Activated CD8-positive, alpha-beta memory T cell treated with anti-CD3 and anti-CD28 coated beads, Interleukin-2, amount 50 U/mL, for 48 hours (primary cell): ENCODE results near the gene HEBP1.

Experiments used
- DNase-seq: peaks from one replicate; pipeline ENCODE4 v3.0.0-alpha.2; 2020

The HEBP1 gene

DNA sequence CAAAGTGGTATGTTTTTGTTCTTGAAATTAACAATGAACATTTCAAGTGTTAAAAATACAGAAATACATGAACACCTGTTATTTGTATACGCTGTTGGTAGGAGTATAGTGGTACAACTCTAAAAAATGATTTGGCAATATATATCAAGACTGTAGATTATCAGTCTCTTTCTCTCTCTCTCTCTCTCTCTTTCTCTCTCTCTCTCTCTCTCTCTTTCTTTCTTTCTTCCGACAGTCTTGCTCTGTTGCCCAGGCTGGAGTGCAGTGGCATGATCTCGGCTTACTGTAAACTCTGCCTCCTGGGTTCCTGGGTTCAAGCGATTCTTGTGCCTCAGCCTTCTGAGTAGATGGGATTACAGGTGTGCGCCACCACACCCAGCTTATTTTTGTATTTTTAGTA is 12.6 kb downstream of the HEBP1 start:
- no peak for DNase-seq

DNA sequence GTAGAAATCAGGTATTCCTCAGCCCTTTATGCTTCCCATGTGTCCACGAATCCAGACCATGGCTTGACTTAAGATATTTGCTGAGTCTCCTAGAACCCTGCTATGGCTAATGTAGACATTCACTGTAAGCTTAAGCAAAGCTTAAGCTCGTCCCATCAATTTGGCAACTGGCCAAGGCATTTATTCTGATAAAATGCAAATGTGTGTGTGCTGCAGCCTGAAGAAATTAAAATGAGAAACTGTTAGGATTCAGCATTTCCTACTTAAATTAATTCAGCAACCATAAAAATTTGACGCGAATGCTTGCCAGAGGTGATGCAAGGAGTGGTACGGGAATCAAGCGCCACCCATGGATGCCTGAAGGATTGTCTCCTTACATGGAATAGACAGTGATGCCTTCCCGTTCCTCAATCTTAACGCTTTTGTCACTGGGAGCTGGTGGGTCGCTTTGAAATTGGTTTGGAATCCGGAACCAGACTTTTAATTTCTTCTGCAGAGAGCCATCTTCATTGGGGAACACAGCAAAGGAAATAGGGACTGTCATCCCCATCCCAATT is 13.2 kb downstream of the HEBP1 start:
- no peak for DNase-seq

DNA sequence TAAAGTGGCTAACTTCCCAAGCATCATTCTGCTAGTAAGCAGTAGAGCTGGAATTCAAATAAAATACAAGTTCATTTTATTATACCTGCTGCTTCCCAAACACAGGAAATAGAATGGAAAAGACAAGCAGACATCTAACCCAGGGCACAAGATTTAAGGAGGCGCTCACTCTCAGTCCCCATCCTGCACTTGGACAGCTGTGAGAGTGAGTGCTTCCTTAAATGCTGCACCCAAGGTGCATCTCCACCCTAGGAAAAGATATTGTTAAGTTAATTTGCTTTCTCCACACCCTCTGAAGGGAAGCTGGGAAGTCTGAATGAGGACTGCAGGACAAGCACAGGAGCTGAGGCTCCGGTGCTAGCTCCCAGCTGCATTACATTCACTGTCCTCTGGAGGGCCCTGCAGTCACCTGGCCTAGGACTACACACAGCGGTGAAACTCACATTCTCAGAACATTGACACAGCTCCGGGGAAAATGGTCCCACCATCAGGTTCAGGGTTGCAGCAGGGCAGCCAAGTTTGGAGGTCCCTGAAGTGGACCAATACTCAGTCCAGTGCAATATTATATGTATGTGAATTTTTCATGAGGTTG is 14.2 kb downstream of the HEBP1 start:
- no peak for DNase-seq

DNA sequence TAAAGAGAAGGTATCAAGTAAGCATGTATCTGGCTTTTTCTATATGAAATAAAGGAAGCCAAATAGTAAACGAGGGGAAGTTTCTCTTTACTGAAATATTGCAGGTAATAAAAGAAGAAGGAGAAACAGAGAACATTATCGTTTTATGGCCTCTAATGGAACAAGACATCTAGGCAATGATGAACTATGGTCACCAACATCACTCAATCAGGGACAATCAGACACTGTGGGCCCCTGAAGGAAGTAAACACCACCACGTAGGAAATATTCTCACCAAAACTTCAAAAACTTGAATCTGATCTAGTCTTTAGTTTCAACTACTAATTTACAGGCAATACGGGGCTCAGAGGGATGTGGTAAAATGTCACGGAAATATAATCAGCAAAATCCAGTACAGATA is 15.9 kb downstream of the HEBP1 start:
- DNase-seq: no peak

DNA sequence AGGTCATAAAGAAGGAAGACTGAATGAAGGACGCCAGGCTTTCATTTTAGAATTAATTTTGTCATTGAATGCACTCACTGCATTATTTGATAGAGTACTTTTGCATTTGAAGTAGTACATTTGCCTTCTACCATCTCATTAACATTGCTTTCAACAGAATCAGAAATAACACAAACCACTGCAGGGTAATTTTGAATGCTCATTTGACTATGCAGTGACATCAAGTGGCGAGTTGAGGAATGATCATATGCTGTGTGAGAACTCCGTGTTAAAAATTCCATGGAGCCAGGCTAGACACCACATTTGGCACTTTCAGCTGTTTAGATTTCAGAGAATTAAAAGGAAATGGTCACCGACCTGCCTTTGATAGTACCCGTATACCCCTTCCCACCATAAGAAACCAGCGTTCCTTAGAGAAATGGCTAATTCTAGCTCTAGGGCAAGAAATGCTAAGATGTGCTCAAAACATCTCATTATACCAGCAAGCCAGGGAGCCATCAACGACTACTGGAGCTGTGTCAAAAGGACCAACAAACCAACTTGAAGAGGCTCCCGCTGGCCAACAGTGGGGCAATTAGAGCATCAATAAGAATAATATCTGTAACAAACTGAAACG is 16.5 kb downstream of the HEBP1 start:
- no peak for DNase-seq

DNA sequence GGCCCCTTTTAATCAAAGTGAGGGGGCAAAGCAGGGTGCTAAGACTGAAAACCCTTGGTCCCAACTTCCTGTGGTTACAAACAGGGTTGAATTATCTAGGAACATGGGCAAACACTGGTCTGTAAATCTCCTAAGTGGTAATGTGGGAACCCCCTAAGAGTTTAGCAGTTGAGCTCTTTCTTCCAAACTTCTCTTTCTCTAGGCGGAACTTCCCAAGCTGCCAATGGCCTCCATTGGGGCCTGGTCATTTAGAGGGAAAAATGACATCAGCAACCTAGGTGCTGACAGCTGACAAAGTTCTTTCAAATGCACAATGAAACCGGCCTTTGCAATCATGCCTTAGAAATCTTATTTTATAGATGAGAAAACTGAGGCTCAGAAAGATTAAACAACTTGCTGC is 17.7 kb downstream of the HEBP1 start:
- no peak for DNase-seq

DNA sequence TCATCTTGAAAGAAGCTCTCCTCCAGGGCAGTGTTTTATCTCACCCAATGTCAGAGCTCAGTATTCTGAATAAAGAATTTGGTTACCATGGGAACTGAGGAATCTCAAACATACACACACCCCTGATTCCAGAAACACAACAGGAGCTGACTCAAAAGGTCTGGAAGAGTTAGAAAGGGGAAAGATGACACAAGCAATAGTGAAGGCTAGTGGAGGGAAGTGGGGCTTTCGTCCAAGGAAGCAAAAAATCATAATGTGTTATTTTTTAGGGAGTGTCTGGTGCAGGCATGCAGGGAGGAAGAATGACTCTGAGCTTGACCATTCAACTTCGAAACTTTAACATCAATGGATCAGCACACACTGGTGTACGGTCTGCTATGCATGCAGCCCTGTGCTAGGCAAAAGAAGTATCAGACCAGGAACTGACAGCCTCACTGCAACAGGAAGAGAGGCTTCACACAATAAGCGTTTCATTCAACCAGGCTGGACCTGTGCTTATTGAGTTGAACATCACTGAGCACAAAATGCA is 20.3 kb downstream of the HEBP1 start:
- no peak for DNase-seq

DNA sequence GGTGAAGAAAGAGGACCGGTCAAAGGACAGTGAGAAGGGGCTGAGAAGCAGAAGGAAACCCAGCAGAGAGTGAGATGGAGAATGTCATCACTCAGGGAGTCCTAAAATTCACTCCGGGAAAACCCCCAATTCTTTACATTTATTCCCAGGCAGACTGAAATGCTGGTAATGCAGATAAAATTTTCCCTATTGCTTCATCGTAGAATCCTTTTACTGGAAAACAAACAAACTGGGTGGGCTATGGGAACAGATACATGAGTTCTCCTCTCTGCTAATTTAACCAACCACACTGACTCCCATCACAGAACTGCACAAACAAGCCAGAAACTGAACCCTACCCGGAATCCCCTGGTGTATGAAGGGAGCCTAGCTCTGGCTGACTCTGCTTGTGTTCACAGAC is 20.9 kb downstream of the HEBP1 start:
- no peak for DNase-seq

DNA sequence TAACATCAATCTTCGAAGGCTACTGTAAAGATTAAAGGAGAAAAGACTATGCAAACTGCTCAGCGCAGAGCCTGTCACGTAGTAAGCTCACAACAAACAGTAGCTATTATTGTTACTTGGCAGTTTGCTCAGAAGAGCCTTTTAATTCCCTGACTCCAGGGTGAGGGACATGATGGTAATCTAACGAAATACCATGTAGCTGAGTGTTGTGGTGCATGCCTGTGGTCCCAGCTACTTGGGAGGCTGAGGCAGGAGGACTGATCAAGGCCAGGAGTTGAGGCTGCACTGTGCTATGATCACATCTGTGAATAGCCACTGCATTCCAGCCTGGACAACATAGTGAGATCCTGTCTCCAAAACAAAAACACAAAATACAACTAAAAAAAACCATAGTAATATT is 22.8 kb downstream of the HEBP1 start:
- DNase-seq: no peak

DNA sequence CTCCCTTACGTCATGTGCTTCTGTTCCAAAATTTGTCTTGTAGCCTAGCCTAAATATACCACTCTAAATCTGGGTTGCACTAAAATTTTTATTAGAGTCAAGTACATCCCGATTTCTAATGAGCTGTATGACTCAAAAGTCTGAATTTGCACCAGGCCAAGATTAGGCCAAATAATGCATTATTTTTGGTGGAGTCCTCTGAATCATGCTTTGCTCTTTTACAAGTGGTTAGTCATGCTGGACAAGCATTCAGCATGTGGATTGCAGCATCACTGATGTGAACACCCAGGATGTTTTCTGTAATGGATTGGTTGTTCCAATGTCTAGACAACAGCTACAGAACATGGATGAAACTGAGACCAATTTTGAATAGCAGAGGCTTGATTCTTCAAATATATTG is 23.7 kb downstream of the HEBP1 start:
- no peak for DNase-seq

DNA sequence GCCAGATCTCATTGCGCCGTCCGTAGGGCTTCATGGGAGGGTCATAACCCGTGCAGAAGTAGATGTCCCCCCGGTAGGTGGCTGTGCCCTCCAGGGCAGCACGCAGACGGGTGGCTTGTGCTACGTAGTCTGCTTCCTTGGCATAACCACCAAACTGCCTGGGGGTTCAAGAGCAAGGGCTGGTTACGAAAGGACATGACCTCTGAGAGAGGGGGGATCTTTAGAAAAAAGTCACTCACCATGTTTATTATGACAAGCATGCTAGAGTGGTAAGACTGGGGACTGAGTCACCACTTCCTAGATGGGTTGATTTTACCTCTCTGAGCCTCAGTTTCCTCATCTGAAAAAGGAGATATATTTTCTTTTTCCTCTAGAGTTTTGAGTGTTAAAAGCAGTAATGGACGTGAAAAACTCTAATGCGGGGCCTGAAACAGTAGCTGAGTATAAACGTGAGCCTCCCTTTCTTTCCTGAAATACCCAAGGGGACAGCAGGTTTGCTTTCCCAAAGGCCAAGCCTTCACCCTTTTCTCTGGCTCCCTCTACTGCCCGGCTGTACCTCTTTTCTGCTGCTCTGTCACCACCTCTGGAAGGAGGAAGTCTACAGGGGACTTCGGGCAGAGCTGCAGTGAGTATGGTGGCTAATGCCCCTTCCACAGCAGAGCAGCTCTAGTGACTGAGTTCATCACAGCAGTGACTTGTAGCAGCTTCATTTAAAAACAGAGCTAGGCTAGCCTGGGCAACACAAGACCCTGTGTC is 24.6 kb downstream of the HEBP1 start:
- DNase-seq: no peak

DNA sequence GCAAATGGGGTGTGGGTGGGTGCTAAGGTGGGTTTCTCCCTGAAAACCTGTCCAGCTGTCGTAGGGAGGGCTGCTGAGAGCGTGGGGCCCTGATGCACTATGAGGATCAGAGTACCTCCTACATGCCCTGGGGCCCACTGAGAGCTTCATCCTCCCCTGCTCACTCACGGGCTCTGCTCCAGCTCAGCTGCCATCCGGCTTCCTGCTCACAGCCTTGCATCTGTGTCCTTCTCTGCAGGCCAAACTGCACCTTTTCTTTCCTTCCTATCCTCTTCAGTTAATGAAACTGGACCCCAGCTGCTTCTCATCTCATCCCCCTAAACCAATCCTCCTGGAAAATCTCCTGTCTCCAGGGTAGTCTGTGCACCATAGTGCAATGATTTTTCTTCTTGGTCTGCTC is 25.9 kb downstream of the HEBP1 start:
- no peak for DNase-seq

DNA sequence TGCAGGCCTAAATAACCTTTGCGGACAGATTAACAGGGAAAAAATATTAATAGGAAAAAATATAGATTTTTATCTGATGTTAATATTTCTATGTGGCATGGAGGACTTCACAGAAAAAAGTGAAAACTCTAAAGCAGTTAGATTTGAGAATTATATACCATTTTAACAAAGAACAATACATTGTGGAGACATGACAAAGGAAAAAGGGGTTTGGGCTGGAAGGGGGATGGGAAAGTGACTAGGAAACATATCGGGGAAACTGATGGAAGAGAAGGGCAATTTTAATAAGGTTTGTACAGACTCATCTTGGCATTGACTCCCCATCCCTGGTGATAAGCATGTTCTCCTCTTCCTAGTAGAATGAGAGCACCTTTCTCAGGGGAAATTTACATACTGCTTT is 27.0 kb downstream of the HEBP1 start:
- no peak for DNase-seq

DNA sequence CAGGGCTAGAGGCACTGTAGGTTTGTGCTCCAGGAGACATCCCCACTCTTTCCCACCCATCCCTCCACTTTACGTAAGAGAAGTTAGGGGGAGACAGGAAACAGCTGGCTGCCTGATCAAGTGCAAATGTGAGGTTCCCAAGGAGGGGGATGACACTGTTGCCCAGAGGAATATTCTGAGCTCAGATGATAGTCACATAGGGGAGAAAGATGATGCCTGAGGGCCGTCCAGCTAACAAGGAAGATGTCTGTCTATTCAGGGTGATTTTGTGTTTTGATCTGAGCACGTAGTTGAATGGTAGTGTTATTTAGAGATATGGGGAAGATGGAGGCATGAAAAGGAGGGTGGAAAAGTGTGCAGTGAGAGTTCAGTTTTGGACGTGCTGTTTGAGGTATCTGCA is 34.2 kb downstream of the HEBP1 start:
- no peak for DNase-seq

DNA sequence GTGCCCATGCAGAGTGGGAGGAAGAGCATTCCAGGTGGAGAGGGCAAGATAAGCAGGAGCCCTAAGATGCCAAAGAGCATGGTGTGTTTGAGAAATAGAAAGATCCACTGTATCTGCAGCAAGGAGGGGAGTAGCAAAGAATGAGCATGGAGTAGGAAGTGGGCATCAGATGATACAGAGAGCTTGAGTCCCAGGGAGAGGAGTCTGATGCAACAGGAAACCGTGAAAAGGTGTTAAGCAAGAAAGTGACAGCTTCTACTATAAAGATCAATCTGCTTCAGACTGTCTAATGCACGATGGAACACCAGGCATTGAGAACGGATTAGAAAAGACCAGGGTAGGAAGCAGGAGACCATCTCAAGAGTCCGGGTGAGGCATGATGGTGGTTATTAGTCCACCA is 35.8 kb downstream of the HEBP1 start:
- no peak for DNase-seq

DNA sequence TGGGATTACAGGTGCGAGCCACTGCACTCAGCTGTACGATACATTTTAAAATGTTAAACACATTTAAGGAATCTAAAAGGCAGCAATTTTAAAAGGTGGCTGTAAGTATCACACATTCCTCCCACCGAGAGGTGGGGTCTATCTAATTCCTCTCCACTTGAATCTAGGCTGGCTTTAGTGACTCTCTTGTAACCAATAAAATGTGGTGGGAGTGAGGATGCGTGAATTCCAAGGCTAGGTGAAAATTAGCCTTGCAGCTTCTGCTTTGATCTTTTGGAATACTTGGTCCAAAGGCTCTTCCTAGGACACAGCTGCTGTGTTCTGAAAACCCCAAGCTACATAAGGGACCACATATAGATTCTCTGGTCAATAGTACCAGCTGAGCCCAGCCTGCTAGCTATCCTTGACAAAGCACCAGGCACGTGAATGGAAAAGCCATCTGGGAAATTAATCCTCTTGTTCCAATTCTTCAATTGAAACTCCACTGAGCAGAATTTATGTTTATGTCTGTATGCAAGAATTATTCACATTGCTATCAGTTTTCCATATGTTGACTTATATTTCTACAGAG is 39.3 kb downstream of the HEBP1 start:
- no peak for DNase-seq

DNA sequence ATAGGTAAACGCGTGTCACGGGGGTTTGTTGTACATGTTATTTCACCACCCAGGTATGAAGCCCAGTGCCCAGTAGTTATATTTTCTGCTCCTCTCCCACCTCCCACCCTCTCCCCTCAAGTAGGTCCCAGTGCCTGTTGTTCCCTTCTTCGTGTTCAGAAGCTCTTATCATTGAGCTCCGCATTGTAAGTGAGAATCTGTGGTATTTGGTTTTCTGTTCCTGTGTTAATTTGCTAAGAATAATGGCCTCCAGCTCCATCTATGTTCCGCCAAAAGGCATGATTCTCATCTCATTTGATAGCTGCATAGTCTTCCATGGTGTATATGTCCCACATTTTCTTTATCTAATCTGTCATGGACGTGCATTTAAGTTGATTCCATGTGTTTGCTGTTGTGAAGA is 41.2 kb downstream of the HEBP1 start:
- DNase-seq: no peak

DNA sequence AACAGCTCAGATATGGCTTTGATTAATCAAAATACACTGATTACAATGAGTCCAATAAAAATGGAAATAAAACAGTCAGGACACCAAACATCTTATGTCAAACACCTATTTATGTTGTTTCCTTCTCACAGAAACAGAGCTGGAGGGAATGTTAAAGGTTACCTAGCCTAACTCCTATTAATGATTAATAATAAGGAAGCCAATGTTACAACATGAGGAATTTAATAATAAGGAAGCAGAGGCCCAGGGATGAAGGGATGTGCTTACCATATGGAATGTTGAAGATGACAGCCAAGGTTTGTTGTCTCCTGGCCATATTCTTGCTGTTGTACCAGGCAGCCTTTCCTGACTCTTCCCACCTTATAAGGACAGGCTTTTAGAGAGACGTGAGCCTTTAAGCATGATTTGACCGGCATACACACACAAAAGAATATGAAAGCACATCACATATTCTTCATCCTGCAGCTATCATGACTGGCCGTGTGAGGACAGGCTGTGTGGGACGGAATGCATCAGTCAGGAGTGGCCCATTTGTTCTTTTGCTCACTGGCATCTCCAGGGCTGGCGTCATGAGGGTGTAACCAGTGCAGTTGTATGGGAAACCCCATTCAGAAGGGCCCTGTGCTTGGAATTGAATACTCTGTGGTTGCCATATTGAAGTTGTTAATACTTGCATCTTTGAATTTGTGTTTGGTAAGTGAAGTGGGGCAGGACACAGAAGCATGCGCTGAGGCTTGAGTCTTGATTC is 45.0 kb downstream of the HEBP1 start:
- DNase-seq: no peak

DNA sequence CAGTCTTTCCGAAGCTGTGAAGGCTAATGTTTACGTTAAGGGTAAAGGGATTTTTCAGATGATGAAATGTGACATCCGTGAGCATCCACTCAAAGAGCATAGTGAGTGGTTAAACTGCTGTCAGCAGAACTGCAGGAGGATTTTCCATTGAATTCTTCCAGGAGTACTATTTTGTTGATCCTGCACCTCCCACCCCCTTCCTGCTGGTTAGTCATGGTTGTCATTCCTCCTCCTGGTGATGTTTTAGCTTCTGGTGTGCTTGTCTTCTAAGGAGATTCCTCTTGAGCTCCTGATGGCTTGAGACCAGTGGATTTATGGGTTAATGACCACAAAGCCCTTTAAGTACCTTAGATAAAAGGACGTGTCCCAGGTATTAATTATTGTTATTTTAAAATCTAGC is 45.7 kb downstream of the HEBP1 start:
- DNase-seq: no peak

DNA sequence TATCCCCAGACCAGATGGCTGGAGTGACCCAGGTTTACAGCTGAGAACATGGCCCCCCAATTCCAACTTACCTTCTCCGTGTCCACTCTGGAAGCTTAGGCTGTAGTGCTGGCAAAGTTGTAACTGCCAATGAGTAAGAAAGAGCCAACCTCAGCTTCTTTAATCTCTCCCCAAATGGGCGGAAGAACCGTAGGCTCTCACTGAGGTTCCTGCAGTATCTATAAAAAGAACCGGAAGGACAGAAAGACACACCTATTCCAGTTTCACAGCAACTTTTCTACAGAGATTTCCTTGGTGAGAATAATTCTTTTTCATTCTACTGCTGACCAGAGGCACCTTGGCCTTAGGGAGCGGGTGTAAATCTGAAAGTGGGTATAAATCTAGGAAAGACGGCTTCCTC is 48.0 kb downstream of the HEBP1 start, which contains the start of gene GPRC5D:
Gene GPRC5D, minus strand, starts transcription at position 135 of the 400 bp plus-strand sequence. CDS start 1,786 bp downstream, outside the sequence.
- no peak for DNase-seq

DNA sequence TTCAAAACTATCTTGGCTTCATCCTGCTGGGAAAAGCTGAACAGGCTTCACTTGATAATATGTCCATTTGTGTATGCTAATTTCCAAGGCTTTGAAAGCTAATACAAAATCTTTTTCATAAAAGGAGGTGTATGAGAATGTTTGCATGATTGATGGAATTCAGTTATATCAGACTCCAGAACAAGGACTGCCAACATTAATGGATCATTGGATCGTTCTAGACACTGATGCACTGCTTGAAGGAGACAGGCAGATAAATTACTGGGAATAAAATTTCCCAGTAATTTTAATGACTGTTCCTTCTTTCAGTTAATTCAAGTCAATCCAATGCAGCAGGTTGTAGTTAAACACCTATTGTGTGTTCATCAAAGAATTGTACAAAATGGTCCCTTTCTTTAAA is 48.6 kb downstream of the HEBP1 start:
- no peak for DNase-seq

DNA sequence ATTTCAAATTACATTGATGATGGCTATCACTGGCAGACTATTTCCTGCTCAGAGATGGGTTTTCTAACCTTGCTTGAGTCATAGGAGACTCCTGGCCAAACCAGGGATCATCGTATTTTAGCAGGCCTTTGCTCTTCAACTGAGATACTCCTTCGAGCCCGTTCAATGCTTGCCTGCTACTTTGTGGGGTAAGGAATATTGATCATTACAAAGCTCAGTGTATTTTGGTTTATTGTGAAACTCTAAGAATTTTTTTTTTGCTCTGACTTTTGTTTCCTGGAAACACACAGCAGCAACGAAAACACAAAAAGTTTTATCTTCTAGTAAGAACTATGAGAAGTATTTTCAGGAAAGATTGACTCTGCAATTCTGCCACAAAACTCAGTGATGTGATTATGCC is 52.2 kb downstream of the HEBP1 start:
- no peak for DNase-seq
